Adrenal gland (tissue), 12 donors: ENCODE data around the gene TMEM91. TPM values are rescaled to one million over a fixed set of nuclear protein-coding genes. Genes with fewer than 3 reads are reported as not detected.
"Not testable (repeated sequence)": the region's sequence is repeated elsewhere in the genome, so short reads cannot be mapped to it uniquely, and the experiment has no call there.

Experiments
- DNase-seq, 7 donors: peaks; one replicate each; pipeline ENCODE4 v3.0.0-alpha.2; 2019 to 2020
- H3K27ac ChIP-seq, 5 donors: fragments of 200-600 bp; sonication (generic) in 4 of 5; 1 replicate in 3 of 5; 2 replicates in 2 of 5; pipeline versions ENCODE4 v1.5.1 to v1.8.0; 2016 to 2020; ENCODE audit warnings: mild to moderate bottlenecking in 1 of 5
- H3K27me3 ChIP-seq: fragments of 200-600 bp; 2 replicates; pipeline ENCODE4 v1.8.0; 2021
- H3K36me3 ChIP-seq, 2 donors: fragments of 200-600 bp; replicated peaks in 1 of 2; 1 replicate in 1 of 2; 2 replicates in 1 of 2; pipeline versions ENCODE4 v1.5.1 to v1.8.0; 2018 to 2022
- H3K4me1 ChIP-seq, 2 donors: fragments of 200-600 bp; replicated peaks in 1 of 2; 1 replicate in 1 of 2; 2 replicates in 1 of 2; pipeline versions ENCODE4 v1.5.1 to v1.8.0; 2018 to 2021
- H3K4me3 ChIP-seq, 4 donors: fragments of 200-600 bp; sonication (generic) in 3 of 4; one replicate each; pipeline ENCODE4 v1.5.1; 2016 to 2018
- H3K9me3 ChIP-seq, 3 donors: fragments of 200-600 bp; sonication (generic) in 1 of 3; replicated peaks in 1 of 3; 1 replicate in 2 of 3; 2 replicates in 1 of 3; pipeline versions ENCODE4 v1.5.1 to v1.8.0; 2016 to 2021
- POLR2A ChIP-seq, 2 donors: fragments of 450-650 bp; IDR thresholded peaks; one replicate each; pipeline ENCODE4 v1.6.1; 2017; ENCODE audit warnings: antibody characterized with exemption in 2 of 2, mild to moderate bottlenecking in 2 of 2, moderate library complexity in 1 of 2
- WGBS, 4 donors: extraction: QIAGEN DNeasy Blood & Tissue Kit in 2 of 4; methylation state at CpG; one replicate each; pipeline versions ENCODE4 v1.1.5 to v1.1.7; 2013 to 2017; 5-methylcytosine and 5-hydroxymethylcytosine counted together
- intact Hi-C, 2 donors: fragments of 100-400 bp; cut with DNase I; formaldehyde crosslinking; loops; one replicate each; pipeline versions ENCODE4 v1.14.1 to v1.15.0; 2022 to 2023
- polyA plus RNA-seq, 3 donors: library from polyadenylated mRNA; stranded (reverse); fragments of 200-250 nt in 2 of 3; fragments of 350-450 nt in 1 of 3; fragmentation: Illumina TruSeq in 1 of 3; extraction: RNeasy Lipid Tissue Mini Kit (QIAGEN cat#74804) in 1 of 3; gene quantifications; one replicate each; pipeline ENCODE4 v1.2.3, GENCODE V29; 2013 to 2014
- total RNA-seq, 9 donors: library from RNA; depleted of rRNA in 4 of 9; stranded (reverse); fragments of >200 nt in 4 of 9; fragments of 120-200 nt in 1 of 9; fragmentation: NEBNext Ultra II Directional in 1 of 9; extraction: Animal tissue kit (Norgen Biotek cat#: 25700) in 1 of 9; gene quantifications; one replicate each; pipeline versions ENCODE4 v1.1.0 to v1.2.4, GENCODE V29; 2013 to 2023
- TF ChIP-seq, protein P1 (sequence below), 6 experiments: fragments of 450-650 bp in 4 of 6; fragments of 200-600 bp in 2 of 6; sonication (generic) in 1 of 6; IDR thresholded peaks; 1 replicate in 5 of 6; 2 replicates in 1 of 6; pipeline versions ENCODE4 v1.5.1 to v1.8.0; 2016 to 2021; ENCODE audit warnings: antibody characterized with exemption in 6 of 6, mild to moderate bottlenecking in 2 of 6, moderate library complexity in 1 of 6
- donor health status: healthy with polysubstance abuse.
- donor health status: Bipolar disorder and iron deficiency.
- donor health status: DM: yes; HTN: yes; CAD: no.
- donor health status: DM: no; HTN: no; CAD: no.
- donor health status: DM: no; HTN: no; CAD: no.
- donor health status: DM: yes; HTN: yes; CAD: no.

TMEM91 gene
- total and polyA plus RNA-seq, 12 donors, result 1.9 to 88.6 (median 9.6) TPM

DNA sequence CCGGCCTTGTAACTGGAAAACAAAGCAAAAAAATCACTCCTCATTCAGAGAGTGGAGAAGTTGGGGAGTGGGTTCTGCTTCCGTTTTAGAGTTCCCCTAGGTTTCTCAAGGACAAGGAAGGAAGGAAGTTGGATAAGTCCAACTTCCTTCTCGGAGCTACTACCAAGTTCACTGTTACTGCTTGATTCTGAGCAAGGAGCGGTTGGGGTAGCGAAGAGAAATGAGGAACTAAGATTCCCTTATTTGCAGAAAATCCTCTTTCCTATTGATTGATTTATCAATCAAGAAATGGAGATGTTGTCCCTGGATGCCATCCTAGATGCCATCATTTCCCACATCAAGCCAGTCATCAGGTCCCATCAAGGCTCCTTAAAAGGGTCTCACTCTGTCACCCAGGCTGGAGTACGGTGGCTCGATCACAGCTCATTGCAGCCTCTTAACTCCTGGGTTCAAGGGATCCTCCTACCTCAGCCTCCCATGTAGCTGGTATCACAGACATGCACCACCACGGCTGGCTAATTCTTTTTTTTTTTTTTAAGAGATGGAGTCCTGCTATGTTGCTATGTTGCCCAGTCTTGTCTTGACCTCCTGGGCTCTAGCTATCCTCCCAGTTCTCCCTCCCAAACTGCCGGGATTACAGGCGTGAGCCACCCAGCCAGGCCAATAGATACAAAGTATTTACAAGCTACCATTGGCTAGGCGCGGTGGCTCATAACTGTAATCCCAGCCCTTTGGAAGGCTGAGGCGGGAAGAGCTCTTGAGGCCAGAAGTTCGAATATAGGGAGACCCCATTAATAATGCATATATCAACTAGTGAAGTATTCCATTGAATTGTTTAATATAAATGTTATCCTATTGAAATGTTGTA lies 11.6 kb upstream of the TMEM91 start:
- 67 to 78% (median 73%) methylated on average over 14 of the region's 14 CpGs for WGBS, 4 donors
- TF ChIP-seq, protein P1, sequence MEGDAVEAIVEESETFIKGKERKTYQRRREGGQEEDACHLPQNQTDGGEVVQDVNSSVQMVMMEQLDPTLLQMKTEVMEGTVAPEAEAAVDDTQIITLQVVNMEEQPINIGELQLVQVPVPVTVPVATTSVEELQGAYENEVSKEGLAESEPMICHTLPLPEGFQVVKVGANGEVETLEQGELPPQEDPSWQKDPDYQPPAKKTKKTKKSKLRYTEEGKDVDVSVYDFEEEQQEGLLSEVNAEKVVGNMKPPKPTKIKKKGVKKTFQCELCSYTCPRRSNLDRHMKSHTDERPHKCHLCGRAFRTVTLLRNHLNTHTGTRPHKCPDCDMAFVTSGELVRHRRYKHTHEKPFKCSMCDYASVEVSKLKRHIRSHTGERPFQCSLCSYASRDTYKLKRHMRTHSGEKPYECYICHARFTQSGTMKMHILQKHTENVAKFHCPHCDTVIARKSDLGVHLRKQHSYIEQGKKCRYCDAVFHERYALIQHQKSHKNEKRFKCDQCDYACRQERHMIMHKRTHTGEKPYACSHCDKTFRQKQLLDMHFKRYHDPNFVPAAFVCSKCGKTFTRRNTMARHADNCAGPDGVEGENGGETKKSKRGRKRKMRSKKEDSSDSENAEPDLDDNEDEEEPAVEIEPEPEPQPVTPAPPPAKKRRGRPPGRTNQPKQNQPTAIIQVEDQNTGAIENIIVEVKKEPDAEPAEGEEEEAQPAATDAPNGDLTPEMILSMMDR (IDR thresholded peaks at IDR 0.05), result no peak
- no peak for TF ChIP-seq POLR2A (IDR thresholded peaks at IDR 0.05)
- H3K4me3 ChIP-seq, result peak overlapping the region in 3 of 4 donors; percentile 71 to 85 (median 73)
- intact Hi-C loops, result no loop called here
- H3K4me1 ChIP-seq, result peaks cover 28 to 29% of the 10 kb centered on the region in 2 donors
- DNase-seq, result peak in 2 of 7 donors; percentile 23 to 45
- H3K27me3 ChIP-seq, result no peaks in the 10 kb centered on the region
- H3K27ac ChIP-seq, result peak overlapping the region; percentile 95 to 99 (median 98)
- H3K36me3 ChIP-seq, result no peaks in the 10 kb centered on the region
- H3K9me3 ChIP-seq, result no peaks in the 10 kb centered on the region

DNA sequence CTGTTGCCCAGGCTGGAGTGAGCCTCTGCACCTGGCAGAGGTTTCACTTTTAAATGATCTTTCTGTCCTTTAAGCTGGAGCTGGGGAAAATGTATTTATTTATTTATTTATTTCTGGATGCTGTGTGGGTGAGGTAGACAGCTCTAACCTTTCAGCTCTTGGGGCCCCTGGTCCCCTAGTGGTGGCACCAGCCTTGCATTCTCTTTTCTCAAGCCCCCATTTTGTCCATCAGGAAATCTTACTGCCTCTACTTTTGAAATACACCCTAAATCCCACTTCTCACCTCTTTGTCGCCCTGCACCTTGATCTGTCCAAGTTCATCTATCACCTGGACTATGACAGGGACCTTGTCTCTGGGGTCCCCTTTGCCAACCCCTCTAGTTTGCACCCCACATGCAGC lies 10.2 kb upstream of the TMEM91 start:
- Histone ChIP-seq H3K4me3 (no peak overlapping the region), H3K9me3 (no peaks in the 10 kb centered on the region), H3K4me1 (peaks cover 28 to 29% of the 10 kb centered on the region in 2 donors), H3K27ac (peak overlapping the region in 1 of 5 donors; percentile 8), H3K27me3 (no peaks in the 10 kb centered on the region), H3K36me3 (no peaks in the 10 kb centered on the region)
- TF ChIP-seq POLR2A (IDR thresholded peaks at IDR 0.05), result no peak
- TF ChIP-seq, protein P1 (IDR thresholded peaks at IDR 0.05), result peak in 1 of 6 experiments; percentile 9
- WGBS, 4 donors, result 91 to 100% (median 96%) methylated on average over 1 of the region's 1 CpG
- intact Hi-C loops, result no loop called here
- DNase-seq, result no peak

DNA sequence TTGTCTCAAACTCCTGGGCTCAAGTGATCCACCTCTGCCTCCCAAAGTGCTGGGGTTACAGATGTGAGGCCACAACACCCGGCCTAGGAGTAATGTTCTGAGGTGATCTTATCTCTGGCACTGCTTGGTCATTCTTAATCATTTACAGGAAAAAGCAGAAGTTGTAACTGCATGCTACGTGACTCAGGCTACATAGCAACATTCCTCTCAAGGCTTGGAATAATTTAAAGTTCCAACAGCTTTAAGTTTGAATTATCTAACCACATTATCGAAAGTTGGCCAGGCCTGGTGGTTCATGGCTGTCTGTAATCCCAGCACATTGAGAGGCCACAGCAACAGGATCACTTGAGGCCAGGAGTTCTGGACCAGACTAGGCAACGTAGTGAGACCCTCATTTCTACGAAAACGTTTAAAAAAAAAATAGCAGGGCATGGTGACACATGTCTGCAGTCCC lies 8.5 kb upstream of the TMEM91 start:
- no peaks in the 10 kb centered on the region for H3K27me3 ChIP-seq
- peaks cover 28 to 29% of the 10 kb centered on the region in 2 donors for H3K4me1 ChIP-seq
- H3K9me3 ChIP-seq, result no peaks in the 10 kb centered on the region
- DNase-seq, result peak in 4 of 7 donors; percentile 47 to 75 (median 54)
- intact Hi-C loops, result no loop called here
- peak overlapping the region; percentile 48 to 91 (median 80) for H3K27ac ChIP-seq
- H3K36me3 ChIP-seq, result no peaks in the 10 kb centered on the region
- peak in 1 of 2 donors; percentile 64 for TF ChIP-seq POLR2A (IDR thresholded peaks at IDR 0.05)
- TF ChIP-seq, protein P1 (IDR thresholded peaks at IDR 0.05), result no peak
- WGBS, 4 donors, result 34 to 50% (median 46%) methylated on average over 6 of the region's 6 CpGs
- no peak overlapping the region for H3K4me3 ChIP-seq

DNA sequence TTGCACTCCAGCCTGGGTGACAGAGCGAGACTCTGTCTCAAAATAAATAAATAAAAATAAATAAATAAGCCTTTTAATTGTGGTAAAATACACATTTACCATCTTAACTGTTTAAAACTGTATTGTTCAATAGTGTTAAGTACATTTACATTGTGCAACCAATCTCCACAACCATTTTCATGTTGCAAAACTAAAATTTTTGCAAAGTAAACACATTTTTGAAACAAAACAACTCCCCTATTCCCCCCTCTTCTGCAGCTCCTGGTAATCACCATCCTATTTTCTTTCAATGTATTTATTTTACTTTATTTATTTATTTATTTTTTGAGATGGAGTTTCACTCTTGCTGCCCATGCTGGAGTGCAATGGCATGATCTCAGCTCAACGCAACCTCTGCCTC lies 6.6 kb upstream of the TMEM91 start:
- no peak for DNase-seq
- no peaks in the 10 kb centered on the region for H3K9me3 ChIP-seq
- peaks cover 21 to 30% of the 10 kb centered on the region in 2 donors for H3K4me1 ChIP-seq
- intact Hi-C loops, result loop anchor here in 1 of 2 donors (10.0 kb wide), 1 partner anchor 55 kb away; the partner anchor contains the start of gene B3GNT8
- no peak for TF ChIP-seq POLR2A (IDR thresholded peaks at IDR 0.05)
- TF ChIP-seq, protein P1 (IDR thresholded peaks at IDR 0.05), result no peak
- no peaks in the 10 kb centered on the region for H3K36me3 ChIP-seq
- no peak overlapping the region for H3K27ac ChIP-seq
- WGBS, 4 donors, result 97 to 100% (median 99%) methylated on average over 2 of the region's 2 CpGs
- no peak overlapping the region for H3K4me3 ChIP-seq
- H3K27me3 ChIP-seq, result no peaks in the 10 kb centered on the region

DNA sequence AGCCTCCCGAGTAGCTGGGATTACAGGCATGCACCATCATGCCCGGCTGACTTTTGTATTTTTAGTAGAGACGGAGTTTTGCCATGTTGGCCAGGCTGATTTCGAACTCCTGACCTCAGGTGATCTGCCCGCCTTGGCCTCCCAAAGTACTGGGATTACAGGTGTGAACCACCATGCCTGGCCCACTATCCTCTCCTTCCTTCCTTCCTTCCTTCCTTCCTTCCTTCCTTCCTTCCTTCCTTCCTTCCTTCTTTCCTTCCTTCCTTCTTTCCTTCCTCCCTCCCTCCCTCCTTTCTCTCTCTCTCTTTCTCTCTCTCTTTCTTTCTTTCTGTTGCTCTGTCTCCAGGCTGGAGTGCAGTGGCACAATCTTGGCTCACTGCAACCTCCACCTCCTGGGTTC lies 5.2 kb upstream of the TMEM91 start:
- intact Hi-C loops, result loop anchor here in 1 of 2 donors (10.0 kb wide), 1 partner anchor 54 kb away; the partner anchor contains the start of gene B3GNT8
- 88 to 98% (median 95%) methylated on average over 5 of the region's 5 CpGs for WGBS, 4 donors
- not testable (repeated sequence) for DNase-seq

More for the DNA sequence above, 5.2 kb upstream of the TMEM91 start:
- H3K27me3 ChIP-seq, H3K36me3 ChIP-seq, H3K9me3 ChIP-seq, H3K27ac ChIP-seq, H3K4me3 ChIP-seq: not testable (repeated sequence)
- H3K4me1 ChIP-seq, result peaks cover 24 to 31% of the 10 kb centered on the region in 2 donors
